Globus pallidus (tissue), 1 donor: ENCODE results near the gene CAMK2D.
"Not testable (repeated sequence)": the region's sequence is repeated elsewhere in the genome, so short reads cannot be mapped to it uniquely, and the experiment has no call there.

Source experiments
- DNase-seq: peaks from one replicate; pipeline ENCODE4 v3.0.0-alpha.2; 2015; ENCODE audit warnings: low spot score

The CAMK2D gene

GRCh38 chr4:113761620-113762185 is at the start of gene CAMK2D:
Gene CAMK2D (minus strand): TSS chr4:113761738. CDS start chr4:113761068, 670 bp downstream.
- DNase-seq, result peak; percentile 94

- DNase-seq, result no peak
Observed at GRCh38 chr4:113810906-113811305, 49.4 kb upstream of the CAMK2D start.

DNA sequence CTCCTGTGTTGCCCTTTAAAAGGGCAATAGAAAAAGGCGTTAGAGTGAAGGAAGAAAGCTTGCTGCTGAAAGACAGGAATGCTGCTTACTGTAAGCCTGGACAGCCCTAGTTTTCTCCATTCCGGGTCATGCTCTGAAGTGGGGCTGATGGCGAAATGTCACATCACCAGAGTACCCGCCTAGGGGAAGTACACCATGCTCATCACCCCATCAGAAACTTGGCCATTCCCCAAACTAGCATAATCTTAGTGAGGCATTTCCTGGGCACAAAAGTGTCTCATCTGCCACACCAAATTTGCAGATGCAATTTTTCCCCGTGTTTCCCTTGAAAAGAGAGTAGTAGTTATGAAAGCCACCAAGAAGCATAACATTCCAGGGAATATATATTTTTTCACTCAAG is 47.8 kb upstream of the CAMK2D start:
- peak; percentile 32 for DNase-seq

- no peak for DNase-seq
Observed at GRCh38 chr4:113806850-113807249, 45.3 kb upstream of the CAMK2D start.

DNA sequence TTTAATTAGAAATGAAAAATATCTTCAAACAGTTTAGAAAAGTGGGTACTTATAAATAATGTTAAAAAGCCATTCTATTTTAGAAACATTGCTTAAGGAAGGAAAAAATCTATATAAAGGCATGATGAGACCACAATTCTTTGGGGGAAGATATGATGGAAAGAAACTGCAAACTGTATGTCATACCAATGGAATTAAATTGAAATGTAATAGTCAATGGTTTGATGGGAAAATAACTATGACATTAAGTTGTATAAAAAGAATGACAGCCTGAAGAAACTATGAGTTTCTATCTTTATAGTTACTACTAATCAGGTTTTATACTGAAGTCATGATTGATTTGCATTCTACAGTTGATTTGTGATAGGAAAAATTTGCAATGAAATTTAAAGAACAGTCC is 40.3 kb upstream of the CAMK2D start:
- no peak for DNase-seq

DNA sequence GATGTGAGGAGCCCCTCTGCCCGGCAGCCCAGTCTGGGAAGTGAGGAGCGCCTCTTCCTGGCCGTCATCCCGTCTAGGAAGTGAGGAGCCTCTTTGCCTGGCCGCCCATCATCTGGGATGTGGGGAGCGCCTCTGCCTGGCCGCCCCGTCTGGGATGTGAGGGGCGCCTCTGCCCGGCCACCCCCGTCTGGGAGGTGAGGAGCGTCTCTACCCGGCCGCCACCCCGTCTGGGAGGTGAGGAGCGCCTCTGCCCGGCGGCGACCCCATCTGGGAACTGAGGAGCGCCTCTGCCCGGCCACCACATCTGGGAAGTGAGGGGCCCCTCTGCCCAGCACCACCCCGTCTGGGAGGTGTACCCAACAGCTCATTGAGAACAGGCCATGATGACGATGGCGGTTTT is 34.8 kb upstream of the CAMK2D start:
- DNase-seq, result not testable (repeated sequence)

DNA sequence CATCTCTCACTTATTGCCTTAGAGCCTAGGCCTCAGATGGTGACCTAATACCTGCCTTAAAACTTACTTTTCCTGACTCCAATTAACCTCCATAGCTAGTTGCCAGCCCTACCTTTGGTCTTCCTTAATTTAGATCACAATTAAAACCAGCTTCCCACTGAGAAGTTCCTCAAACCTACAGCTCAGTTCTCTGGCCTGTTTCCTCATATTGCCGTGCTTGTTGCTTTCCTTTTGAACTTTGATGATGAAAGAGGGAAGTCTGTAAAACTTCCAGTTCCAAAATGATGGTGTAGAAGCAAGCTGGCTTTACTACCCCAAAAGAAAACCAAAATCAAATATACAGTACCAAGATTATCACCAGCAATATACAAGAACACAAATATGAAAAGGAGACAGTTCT is 28.9 kb upstream of the CAMK2D start:
- peak; percentile 57 for DNase-seq

DNA sequence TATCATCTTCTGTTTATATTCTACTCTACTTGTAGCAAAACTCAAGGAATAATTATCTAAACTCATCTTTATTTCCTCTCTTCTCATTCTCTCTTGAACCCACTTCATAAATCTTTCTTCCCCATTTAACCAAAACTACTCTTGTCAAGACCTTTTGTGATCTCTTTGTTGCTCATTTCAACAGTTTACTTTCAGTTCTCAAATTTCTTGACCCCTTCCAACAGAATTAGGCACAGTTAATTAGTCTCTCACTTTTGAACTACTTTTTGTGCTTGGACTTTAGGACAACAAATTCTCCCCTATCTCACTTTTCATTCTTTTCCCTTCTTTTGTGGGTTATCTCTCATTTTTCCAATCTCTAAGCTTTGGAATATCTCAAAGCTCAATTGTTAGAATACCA is 27.4 kb upstream of the CAMK2D start:
- DNase-seq, result no peak

DNA sequence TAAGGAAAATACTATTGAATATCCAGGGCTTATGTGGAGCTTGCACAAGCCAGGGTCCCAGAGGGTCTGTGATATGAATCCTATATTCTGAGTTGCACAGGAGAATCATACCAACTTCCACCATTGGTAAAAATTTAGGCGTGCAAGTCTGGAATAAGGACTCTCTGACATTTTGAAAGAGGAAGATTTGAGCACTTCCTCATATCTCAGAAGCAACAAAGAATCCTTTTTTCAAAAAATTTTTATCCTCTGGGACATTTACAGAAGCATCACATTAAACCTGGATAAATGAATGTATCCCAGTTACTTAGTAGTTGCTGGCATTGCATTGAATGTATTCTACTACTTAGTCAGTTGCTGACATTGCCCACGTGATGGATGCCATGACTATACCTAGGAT is 24.2 kb upstream of the CAMK2D start:
- no peak for DNase-seq

DNA sequence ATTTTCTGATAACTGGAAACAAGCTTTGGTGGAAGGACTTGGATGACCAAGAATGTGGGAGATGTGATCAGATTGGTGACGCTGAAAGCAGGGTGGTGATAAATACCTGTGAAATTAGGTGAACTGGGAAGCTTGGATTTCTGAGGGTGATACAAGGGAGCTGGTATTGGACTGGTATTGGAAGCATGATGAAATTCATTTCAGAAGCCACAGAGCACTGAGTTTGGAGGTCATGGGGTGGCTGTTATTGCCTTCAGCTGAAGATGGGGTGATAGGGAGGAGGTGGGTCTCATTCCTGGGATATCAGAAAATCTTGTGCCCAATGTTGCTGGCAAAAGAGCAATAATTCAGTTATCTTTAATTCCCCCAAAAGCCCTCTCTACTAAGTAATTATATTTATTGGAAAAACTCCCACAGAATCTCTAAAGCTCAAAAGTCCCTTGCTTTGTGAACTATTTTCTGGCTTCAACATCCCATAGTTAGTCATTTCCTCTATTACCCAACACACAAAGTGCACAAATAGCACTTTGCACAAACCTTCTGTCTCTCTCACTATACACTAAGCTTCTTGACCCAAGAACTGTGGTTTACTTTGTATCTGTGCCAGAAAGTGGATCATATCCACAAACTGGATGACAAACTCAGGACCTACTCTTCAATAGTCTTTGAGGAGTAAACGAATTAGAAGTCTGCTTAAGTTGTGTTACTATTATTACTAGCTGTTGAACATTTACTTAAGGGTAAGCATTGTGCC is 23.1 kb upstream of the CAMK2D start:
- DNase-seq, result peak; percentile 37

DNA sequence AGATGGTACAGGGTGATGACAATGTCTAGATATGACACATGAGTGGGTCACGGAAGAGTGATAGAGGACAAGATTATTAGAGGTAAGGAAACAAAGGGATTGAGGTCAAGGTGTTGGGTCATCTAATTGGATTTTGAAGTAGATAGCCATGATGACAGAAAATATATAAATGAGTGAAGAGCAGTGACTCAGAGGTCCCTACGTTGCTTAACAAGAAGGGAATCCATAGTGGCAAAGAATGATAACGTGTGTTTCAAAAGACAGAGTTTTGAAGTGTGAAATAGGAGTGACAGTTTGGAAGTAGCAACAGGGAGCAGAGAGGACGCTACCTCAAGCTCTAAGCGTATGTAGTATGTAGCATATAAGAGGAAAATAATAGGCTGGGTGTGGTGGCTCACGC is 22.2 kb upstream of the CAMK2D start:
- DNase-seq, result no peak

- DNase-seq, result no peak
Observed at GRCh38 chr4:113783289-113783688, 21.8 kb upstream of the CAMK2D start.

DNA sequence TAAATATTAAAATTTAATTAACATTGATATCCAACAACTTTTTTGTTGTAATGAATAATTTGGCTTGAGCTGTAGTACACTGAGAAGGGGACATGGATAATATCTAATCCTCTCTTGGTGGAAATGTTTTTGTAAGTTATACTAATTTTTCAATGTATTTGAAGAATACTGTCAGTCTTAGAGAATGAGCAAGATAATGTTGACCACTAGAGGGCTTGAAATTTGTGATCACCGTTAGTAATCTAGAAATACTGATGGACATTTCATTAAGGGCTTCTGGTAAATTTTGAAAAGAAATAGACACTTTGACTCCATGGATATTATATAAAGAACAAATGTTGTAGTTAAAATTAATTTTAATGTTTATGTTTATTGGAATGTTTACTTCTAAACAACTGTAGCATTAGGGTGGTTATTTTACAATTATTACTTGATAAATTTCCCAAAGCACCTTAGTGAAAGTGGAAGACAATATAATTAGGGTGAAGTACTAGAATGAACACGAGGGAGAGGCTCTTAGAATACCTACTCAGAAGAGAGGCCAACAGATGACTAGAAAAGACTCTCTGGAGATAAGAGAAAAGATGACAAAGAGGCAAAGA is 20.0 kb upstream of the CAMK2D start:
- DNase-seq, result peak; percentile 33

GRCh38 chr4:113776679-113777078 is 15.1 kb upstream of the CAMK2D start:
- DNase-seq, result no peak

- no peak for DNase-seq
Observed at GRCh38 chr4:113776016-113776415, 14.5 kb upstream of the CAMK2D start.

- no peak for DNase-seq
Observed at GRCh38 chr4:113773756-113774155, 12.2 kb upstream of the CAMK2D start.

DNA sequence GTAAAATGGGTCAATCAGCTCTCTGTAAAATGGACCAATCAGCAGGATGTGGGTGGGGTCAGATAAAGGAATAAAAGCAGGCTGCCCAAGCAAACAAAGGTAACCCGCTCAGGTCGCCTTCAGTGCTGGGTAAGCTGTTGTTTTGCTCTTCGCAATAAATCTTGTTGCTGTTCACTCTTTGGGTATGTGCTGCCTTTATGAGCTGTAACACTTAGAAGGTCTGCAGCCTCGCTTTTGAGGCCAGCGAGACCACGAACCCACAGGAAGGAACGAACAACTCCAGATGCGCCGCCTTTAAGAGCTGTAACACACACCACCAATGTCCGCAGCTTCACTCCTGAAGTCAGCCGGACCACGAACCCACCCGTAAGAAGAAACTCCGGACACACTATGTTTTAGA is 11.5 kb upstream of the CAMK2D start:
- no peak for DNase-seq

GRCh38 chr4:113772319-113772718 is 10.8 kb upstream of the CAMK2D start:
- no peak for DNase-seq

DNA sequence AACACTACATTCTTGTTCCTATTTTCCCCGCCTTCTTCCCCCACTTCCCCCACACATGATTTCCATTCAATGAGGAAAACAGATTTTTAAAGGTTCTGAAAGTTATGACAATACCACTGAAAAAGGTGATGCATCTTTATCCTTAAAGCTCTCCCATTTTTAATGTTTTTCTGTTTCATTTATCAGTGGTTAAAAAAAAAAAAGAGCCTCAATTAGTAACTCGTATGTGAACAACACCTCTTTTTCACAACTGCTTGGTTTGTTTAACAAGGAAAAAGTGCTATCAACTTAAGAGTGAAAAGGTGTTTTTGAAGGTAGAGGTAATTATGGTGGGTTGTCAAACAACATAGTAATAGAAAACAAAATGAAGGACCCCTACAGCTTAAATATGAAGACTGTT is 8.2 kb upstream of the CAMK2D start:
- no peak for DNase-seq

DNA sequence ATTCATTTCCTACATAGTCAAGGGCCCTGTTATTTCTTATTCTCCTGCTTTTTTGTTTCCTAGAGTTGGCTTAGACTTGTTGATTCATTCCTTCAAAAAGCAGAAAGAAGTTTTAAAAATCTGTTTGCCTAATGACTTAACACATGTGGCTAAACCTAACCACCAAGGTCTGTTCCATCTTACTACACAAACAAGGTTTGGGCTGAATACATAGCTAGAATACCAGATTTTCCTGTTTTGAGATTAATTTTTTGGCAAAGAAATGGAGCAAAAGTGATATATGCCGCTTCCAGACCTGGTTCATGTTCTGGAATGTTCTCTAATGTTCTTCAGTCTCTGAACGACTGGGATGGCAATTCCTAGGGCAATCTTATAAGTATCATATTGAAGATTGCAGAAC is 7.4 kb upstream of the CAMK2D start:
- no peak for DNase-seq

DNA sequence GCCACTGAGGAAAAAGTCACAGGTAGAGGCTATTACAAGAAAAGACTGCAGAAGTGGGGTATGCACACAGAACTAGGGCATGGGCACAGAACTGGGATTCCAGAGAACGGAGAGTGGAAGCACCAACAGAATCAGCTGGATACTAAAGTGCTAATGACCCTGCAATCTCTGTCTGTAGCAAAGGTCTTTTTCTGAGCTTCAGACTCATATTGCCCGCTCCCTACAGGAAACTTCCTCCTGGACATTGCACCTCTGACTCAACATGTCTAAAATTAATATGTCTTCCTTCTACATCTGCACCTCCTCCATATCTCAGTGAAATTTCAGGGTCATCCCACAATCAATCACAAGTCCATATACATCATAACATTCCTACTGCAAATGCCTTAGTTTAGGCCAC is 5.3 kb upstream of the CAMK2D start:
- no peak for DNase-seq

- DNase-seq, result no peak
Observed at GRCh38 chr4:113764720-113765264, 3.3 kb upstream of the CAMK2D start.

GRCh38 chr4:113763923-113764322 is 2.4 kb upstream of the CAMK2D start:
- DNase-seq, result not testable (repeated sequence)

DNA sequence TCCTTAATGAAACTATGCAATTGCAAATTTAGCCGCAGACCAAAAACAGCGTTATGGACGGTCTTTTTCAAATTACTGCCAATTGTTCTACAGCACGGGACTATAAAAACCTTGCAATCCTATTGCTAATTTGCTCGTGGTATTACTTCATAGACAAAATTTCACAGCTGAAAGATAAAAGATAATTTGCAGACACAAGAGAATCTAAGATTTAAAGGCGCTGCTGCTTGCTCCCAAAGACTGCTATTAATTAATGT is 1.4 kb upstream of the CAMK2D start:
- DNase-seq, result no peak
